NCI-H82 treated with DMSO at 0.1 percent for 48 hours (cell line): Measurements from ENCODE around the gene FBXL2.
"Not testable (repeated sequence)": the region's sequence is repeated elsewhere in the genome, so short reads cannot be mapped to it uniquely, and the experiment has no call there.

ENCODE experiments used
- DNase-seq: peaks from one replicate; lab custom pipeline; 2025; ENCODE audit not compliant: unreplicated experiment; lab: John Stamatoyannopoulos, UW

FBXL2 gene

DNA sequence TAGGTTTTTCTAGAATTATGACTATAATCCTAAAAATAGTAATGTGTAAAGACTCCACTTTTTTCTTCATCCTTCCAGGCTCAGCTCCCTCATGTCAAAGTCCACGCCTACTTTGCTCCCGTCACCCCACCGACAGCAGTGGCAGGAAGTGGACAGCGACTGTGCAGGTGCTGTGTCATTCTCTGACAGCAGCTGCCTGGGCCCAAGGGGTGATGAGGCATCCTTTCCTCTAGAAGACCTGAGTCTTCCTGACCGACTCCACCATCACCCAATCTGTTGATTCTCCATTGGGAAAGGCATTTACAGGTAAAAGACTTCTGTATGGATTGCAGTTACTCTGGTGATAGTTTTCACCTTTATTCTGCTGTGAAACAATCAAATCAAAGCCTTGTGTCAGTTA lies 108.2 kb downstream of the FBXL2 start:
- DNase-seq = no peak

DNA sequence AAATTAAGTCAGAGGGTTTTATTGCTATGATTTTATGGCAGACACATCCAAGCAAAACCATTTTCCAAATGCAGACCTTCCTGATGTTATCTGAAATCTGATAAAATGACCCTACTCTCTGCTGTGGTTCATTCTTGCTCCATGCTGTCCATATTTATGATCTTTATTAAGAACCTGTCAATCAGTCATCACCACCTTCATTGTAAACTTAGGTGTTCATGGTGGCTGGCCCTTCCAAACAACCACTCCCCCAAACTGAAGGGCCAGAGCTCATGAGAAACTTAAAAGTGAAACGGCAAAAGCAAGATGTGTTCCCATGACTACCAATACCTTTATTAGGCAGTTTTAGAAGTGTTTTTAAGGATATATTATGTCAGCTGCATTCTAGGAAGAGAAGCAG lies 109.4 kb downstream of the FBXL2 start:
- no peak for DNase-seq

DNA sequence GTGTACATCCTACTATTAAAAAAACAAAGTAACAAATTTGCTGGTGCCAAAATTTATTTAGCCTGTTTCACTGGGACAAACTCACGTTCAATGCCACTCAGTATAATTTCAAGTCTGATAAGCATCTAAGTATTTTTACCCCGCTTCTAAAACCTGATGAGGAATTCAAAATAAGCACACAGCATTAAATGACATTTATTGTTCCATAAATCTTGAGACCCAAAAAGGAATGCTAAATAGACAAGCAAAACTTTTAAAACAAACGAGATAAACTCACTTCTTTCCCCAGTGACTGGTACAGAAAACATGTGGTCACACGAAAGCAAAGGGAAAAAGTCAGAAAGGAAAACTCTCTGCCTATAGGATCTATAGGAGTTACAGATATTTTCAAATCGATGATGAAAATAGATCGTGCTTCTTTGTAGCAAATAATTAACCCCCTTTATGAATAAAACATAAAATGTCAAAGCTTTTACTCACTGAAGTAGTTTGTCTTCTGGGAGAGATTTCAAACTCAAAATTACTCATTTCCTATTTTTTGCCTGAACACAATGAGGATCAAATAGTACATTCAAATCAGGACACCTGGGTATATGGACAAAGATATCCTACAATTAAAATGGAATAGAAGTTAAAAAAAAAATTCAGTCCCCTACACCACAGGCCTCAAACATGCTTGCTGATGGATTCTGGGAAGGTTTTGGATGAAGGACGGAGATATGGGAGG lies 111.3 kb downstream of the FBXL2 start:
- DNase-seq = no peak

DNA sequence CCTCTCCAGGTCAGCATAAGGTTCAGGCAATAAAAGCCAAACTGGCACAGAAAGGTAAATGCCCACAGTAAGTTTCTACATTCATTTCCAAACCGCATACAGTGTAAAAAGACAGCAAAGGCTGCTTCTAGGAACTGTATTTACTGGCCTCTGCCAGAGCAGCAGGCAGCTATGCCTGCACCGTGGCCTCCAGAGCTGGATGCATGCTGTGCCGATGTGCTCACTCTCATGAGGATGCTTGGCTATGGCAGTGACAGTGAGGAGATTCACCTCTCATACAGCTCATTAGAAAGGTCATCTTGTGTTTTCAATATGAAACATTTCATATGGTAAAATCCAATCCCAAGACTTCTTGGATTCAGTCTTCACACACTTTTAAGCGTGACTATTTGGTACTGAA lies 112.7 kb downstream of the FBXL2 start:
- no peak for DNase-seq

DNA sequence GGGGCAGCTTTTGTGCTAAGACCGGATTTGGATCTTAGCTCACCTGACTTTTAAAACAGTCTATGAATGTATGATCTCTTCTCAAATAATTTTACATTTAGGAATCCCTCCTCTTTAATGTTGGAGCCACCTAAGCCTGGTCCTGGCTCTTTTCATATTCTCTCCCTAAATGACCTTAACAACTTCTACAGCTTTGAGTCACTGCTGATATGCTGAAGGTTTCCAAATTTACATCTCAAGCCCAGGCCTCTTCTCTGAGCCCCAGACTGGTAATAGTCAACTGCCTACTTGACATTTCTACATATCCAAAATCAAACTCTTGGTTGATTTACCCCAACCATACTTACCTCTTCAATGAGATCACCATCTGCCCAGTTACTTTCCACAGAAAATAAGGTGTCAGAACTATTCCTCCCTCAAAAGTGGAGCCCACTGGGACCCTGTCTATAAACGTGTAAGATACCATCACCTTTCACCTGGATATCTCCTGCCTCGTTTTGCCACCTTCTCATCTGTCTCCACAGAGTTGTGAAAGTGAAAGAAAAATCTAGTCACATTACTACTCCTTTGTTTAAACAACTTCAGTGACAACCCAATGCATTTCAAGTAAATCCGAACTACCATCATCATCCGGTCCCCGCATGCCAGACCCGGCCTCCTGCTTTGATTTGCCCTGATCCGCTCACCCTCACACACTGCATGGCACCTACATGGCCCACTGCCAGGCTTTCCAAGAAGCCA lies 114.2 kb downstream of the FBXL2 start:
- no peak for DNase-seq

DNA sequence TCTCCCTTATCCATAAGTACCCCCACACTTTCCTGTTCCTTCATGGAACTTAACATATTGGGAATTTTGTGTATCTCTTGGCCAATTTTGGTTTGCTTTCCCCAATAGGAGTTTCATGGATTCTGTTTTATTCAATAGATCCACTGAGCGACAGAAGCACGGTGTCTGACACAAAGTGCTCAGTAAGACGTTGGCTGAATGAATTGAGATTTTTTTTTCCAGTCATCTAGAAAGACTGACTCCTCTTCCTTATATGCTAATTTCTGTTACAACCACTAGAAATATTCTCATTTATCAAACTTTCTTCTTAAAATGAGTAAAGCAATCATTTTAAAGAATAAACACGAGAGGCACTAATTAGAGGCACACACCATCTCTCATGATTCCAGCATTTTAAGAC lies 114.9 kb downstream of the FBXL2 start:
- DNase-seq = no peak

DNA sequence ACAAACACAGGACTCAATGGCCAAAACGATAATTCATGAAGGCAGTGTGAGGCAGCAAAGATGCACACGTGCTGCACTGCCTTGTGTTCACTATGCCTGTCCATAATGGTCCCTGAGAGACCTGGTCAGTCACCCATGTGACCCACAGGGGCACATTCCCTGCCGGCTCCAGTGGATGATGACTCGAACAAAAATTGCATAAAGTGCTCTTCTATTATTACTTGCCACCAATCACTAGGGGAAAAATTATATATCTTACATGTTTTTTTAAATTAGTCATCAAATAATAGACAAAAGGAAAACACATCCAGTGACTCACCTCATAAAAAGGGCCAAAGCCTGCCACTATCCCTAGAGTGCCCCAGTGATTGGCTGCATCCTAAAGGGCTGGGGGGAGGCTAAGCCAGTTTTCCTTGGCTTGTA lies 115.5 kb downstream of the FBXL2 start:
- no peak for DNase-seq

DNA sequence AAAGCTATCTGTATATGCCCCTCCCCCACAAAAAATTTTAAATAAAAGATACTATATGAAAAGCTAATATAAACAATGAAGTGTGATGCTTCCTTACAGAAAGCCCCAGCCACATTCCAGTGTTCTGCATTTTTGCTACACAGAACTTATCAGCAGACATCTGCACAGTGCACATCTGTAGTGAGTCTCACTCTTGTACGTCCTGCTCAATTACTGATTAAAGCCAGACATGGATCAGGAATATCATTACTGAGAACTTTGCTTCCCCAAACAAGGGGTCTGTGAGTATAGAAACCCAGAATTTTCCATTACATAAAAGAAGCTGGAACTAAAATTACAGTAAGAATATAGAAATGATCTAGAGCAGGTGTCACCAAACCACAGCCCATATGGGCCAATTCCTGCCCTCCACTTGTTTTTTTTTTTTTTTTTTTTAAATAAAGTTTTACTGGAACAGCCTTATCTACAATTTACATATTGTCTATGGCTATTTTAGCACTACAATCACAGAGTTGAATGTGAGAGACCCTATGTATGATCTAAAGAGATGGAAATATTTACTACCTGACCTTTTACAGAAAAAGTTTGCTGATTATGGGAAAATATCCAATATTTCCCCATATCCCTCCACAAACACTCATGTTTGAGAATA lies 117.3 kb downstream of the FBXL2 start:
- no peak for DNase-seq

DNA sequence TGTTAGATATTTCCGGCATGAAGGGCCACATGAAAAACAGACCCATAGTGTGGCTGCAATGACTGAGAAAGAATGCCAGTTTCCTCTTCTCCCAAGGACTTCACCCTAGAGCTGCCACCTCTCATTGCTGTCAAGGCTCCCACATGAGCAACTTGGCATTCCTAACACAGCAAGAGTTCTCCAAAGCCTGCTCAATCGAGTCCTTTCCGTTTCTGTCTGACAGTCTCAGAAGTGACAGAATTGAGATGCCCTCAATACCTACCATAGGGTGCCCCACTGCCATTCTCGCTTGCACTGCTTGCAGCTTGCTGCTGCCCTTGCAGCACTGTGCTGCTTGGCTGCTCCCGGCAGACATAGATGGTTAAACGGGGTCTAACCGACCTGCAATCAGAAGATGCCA lies 118.7 kb downstream of the FBXL2 start:
- DNase-seq = no peak

DNA sequence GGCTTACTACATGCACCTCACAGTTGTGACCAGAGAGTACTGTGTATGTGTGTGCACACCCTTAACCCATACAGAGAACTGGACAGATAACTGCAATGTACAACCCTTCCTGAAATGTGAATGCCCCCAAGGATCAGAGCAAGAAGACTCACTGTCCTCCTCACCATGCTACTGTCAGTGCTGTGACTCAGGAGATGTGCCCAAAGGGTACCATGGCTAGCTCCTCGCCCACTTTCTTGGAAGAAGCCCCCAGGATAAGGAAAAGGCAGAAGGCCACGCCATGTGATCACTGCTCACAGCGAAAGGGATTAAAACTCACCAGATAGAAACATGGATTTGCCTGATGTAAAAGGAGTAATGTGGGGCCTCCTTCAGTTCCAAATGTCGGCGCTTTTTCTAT lies 121.2 kb downstream of the FBXL2 start:
- no peak for DNase-seq

DNA sequence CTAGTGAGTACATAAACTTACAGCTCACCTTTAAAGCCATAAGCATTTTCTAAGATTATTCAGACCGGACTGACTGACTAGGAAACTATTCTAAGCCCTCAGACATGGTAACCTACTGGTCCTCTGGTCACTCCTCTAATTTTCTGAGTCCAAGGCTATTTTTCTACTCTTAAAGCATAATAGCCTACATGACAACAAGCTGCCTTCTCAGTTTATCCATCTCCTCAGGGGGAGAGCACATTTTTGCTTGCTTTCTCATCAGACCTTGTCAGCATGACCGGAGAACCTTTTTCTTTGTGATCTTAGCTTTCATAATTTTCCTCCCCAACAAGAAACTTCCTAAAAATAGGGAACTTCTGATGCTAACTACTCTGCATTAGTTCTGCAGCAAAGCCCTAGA lies 124.5 kb downstream of the FBXL2 start:
- no peak for DNase-seq

DNA sequence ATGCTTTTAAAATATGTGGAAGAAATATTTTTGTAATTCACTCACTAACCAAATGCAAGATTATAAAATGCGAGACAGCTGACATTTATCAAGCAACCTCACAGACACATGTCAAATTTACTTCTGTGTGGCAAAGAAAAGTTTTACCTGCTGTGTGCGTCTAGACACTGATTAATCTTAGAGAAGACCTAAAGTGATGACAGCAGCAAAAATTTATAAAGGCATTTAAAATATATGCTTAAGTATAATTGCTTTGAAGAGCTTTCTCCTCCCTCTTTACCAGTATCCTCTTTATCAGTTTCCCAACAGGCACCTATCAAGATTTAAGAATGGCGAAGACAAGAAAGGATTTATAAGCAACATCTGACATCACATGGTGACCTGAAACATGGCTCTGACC lies 125.7 kb downstream of the FBXL2 start:
- no peak for DNase-seq

DNA sequence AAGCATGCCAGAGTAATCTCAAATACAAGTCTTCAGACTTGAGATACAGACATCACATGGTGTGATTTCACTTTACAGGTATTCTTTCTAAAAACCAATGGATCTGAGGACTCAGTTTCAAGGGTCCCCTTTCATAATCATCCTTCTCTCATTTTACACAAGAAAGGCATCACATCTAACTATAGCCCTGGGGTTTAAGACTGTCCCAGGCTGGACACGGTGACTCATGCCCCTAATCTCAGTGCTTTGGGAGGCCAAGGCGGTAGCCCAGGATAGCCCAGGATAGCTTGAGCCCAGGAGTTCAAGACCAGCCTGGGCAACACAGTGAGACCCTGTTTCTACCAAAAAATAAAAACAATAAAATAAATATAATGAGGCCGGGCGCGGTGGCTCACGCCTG lies 126.5 kb downstream of the FBXL2 start:
- DNase-seq = no peak

DNA sequence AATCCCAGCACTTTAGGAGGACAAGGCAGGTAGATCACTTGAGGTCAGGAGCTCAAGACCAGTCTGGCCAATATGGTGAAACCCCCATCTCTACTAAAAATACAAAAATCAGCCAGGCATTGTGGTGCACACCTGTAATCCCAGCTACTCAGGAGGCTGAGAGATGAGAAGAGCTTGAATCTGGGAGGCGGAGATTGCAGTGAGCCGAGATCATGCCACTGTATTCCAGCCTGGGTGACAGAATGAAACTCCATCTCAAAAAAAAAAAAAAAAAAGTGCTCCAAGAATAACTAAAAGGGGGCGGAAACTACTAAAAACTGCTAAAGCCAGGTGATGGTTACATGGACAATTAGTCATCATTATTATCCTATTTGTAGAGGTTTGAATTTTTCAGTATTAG lies 133.6 kb downstream of the FBXL2 start:
- DNase-seq = not testable (repeated sequence)

DNA sequence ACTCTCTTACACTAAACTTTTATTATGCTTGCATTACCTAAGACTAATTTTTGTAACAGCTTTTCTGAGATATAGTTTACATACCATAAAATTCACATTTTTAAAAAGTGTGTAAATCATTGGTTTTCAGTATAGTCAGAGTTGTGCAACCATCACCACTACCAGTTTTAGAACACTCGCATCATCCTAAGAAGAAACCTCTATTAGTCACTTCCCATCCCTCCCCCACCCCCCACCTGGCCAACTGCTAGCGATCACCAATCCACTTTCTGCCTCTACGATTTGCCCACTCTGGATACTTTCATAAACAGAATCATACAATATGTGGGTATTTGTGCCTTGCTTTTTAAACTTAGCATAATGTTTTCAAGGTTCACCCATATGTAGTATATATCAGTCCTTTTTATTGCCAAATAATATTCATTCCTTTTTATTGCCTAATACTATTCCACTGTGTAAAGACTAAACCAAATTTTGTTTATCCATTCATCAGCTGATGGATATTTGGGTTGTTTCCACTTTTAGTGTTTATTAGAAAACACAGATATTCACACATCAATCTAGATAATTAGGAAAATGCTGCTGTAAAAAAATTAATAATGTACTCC lies 139.9 kb downstream of the FBXL2 start:
- no peak for DNase-seq

DNA sequence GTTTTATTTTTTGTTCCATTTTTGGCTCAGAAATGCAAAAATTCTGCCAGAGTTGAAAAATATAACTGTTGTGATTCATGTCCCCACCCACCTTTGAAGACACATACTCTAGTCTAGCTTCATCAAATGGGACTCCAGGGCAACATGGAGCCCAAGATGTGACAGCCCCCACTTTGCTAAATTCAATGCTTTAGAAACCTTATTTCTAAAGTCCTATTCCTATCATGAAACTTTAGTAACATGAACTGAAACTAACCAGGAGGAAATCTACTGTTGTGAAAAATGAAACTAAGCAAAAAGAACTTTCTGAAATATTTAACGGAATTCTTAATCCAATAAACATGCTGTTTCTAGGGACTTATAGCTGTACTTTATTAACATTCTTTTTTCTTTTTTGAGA lies 142.7 kb downstream of the FBXL2 start:
- DNase-seq = no peak

DNA sequence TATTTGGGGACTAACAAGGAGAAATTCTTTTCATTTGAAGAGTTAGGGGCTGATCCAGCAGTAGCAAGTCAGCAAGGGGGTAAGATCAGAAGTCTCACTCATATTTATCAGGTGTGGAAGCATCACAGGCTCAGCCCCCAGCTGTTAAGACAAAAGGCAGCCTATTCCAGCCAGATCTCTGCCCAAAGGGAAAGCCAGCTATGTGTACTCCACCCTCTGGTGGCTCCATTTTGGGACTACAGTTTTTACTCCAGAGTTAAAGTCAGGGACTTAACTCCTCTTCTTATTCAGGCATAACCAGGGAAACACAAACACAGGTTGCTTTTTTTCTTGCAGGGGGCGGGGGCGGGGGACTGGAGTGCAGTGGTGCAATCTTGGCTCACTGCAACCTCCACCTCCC lies 143.7 kb downstream of the FBXL2 start:
- no peak for DNase-seq

DNA sequence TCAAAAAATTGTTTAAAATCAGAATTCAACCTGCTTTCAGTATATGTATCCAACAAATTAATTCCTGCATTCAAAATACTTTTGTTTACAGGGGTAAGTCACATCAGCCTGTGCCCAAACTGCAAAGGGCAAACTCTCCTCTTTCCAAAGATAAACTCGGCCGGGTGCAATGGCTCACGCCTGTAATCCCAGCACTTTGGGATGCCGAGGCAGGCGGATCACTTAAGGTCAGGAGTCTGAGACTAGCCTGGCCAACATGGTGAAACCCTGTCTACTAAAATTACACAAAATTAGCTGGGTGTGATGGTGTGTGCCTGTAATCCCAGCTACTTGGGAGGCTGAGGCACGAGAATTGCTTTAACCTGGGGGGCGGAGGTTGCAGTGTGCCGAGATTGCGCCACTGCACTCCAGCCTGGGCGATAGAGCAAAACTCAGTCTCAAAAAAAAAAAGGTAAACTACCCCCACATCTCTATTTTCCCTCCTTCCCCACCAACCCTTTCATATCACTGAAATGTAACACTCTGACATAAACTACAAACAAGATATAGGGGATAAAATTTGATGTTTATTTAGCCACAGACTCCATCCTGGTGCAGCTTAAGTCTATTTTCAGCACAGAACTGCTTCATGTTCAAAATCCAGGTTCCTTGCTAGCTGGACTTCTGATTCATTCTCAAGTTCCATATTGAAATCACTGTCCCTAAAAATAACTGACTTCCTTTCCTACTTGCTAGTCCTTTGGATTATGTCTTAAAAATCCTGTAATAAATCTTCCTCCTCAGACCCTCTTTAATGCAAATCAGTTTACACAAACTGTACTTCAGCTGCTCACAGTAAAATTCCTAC lies 147.6 kb downstream of the FBXL2 start:
- no peak for DNase-seq

DNA sequence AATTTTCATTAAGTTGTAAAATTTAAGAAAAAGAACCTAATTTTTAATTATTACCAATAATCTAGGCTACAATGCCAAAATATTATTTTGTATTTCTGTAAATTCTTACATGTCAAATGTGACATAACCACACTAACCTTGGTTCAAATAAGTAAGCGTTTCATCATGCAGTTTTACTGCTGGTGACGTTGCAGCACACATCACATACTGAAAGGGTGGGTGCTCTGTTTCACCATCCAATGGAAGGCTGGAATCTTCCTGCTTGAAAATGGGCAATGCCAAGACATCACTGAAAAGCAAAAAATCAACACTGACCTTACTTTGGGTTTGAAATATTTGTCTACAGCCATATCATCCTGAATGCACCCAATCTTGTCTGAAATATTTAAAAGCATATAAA lies 148.2 kb downstream of the FBXL2 start:
- no peak for DNase-seq

DNA sequence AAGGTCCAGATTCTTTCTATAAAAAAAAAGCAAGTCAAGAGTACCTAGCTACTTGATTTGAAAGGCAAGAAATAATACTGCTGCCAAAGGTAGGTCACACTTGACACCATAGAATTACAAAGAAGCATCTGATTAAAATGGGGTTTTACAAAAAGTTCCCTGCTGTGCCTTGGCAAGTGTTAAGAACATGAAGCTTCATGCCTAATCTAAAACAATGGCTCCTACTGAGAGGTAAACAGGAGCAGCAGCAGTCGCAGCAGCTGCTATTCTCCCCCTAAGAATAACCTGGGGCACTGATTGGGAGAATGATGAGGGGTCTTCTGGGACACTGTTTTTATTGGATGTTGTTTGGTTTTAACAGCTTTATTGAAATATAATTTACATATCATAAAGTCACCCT lies 148.8 kb downstream of the FBXL2 start:
- DNase-seq = no peak
